Stimulated activated CD8-positive, alpha-beta memory T cell treated with anti-CD3 and anti-CD28 coated beads, Interleukin-12 subunit alpha, Interleukin-12 subunit beta, amount 100 ng/mL, for 24 hours (primary cell): ENCODE data around the gene C1QBP.
"Not testable (repeated sequence)": the region's sequence is repeated elsewhere in the genome, so short reads cannot be mapped to it uniquely, and the experiment has no call there.

Experiments used
- DNase-seq: peaks from one replicate; pipeline ENCODE4 v3.0.0-alpha.2; 2020; ENCODE audit errors: extremely low read depth

The C1QBP gene, protein sequence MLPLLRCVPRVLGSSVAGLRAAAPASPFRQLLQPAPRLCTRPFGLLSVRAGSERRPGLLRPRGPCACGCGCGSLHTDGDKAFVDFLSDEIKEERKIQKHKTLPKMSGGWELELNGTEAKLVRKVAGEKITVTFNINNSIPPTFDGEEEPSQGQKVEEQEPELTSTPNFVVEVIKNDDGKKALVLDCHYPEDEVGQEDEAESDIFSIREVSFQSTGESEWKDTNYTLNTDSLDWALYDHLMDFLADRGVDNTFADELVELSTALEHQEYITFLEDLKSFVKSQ

DNA sequence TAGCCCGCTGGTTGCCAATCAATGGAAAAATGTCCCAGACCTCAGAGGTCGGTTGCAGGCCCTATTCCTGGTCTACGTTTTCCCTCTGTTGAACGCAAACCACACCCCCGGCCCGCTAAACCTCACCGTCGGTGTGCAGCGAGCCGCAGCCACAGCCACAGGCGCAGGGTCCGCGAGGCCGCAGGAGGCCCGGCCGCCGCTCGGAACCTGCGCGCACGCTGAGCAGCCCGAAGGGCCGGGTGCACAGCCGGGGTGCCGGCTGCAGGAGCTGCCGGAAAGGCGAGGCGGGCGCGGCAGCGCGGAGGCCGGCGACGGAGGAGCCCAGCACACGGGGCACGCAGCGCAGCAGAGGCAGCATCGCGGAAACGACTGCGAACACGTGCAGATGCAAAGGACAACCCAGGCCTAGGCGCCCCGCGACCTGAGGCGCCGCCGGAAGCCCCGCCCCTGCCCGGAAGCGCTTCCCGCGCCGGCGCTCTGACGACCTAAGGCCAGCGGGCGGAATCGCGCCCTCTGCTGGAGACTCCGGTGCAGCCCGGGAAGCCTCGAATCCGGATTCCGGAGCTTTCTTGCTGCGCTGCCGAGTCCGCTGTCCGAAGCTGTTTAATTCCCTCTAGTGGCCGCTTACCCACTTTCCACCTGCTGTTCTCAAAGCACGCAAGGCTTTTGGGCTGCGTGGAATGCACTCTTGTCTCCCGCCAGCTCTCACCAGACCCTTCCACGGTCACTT is at the start of gene C1QBP:
Gene C1QBP (minus strand): TSS at position 440 of the 730 bp plus-strand sequence. CDS start 82 bp downstream, at position 358.
- peak; percentile 76 for DNase-seq

DNA sequence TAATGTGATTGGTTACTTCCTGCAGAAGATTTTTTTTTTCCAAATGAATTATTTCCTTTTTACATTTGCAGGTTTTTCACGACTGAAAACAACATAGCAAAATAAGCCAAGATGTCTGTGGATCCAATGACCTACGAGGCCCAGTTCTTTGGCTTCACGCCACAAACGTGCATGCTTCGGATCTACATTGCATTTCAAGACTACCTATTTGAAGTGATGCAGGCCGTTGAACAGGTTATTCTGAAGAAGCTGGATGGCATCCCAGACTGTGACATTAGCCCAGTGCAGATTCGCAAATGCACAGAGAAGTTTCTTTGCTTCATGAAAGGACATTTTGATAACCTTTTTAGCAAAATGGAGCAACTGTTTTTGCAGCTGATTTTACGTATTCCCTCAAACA is 49.8 kb upstream of the C1QBP start:
- no peak for DNase-seq

DNA sequence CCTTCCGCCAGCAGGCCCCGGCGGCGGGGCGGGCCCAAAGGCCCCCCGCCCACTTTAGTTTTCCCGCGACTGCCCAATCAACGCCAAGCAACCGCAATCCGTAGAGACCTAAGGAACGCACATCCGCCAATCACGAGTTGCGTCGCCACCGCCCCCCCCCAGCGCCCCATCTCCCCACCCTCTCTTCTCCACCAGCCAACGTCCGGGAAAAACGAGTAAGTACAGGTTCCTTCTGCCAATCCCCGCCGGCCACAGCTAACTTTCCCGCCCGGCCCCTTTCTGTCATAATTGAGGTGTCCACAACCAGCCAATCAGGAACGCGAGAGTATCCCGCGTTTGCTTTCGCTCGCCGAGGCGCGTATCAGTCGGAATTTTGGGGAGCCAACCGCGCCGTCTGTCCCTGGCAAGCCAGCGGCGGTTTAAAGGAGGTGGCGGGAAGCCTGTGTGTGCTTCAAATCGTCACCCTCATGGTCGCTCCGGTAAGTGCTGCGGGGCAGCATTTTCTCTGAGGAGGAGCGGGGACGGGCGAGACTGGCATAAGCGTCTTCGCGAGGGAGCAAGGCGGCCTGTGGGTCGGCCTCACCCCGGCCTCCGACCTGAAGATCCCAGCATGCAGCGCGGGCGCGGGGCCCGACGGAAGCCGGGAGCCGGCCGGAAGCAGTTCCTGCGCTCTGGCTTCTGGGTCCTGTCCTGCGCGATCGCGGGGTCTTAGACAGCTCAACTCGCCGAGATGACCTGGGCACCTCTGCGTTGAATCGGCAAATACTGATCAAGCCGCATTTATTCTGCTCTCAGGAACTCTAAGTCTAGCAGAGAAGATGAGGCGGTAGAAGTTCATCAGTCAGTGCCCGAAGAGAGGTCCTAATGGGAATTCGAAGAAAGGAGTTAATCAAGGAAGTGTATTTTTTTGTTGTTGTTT is 47.5 kb upstream of the C1QBP start, which contains the start of gene MIS12:
Gene MIS12 (plus strand): TSS at position 361 of the 919 bp plus-strand sequence. CDS start 2,297 bp downstream, outside the sequence.
- DNase-seq, result peak; percentile 96

DNA sequence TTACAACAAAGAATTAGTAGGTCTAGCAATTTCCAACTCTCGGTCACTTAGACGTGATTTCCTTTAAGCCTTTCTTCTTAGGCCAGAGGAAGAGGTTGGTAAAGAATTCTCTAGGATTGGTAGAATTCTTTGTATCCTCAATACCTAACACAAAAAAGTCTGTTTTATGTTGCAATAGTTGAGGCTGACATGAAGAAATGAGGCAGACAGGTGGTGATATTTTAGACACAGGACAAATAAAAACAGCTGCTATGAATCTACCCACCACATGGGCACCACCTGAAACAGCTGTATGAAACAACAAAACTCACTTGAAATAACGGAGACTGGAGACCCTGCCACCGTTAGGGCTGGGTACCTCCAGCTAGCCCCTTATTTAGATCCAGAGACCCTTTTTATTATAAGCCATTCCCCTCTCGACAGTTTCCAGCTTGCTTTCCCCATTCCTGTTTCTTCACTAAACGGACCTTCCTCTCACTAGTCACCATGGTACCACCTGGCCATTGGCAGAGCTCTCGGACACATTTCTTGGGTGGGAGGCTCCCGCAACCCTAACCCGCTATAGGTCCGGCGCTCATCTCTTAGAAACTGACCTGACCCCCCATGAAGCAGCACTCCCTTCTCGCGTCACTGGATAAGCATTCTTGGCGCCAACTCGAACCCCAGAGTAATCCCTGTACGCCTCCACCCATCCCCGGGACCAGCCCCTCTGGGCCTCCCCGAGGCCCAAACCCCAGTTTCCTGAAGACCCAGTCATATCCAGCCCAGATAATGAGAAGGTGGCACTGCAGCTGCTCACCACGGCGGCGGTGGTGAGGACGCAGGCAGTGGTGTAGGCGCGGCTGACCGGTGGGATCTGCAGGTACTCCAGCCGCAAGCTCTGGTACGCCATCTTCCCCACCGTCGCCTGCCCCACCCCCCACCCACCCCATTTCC is 46.6 kb upstream of the C1QBP start, which contains the start of gene DERL2:
Gene DERL2 (minus strand): TSS at position 909 of the 936 bp plus-strand sequence. CDS start 17 bp downstream, at position 892.
- DNase-seq, result no peak

DNA sequence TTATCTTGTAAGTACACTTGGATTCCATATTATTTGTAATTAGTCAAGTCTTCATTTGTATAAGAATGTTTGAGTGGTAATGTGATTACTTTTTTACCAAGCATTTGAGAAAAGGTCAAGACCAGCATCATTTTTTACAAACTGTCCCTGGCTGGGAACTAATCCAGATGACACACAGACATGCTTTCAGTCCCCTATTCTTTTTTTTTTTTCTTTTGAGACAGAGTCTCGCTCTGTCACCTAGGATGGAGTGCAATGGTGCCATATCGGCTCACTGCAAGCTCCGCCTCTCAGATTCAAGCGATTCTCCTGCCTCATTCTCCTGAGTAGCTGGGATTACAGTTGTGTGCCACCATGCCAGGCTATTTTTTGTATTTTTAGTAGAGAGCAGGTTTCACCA is 42.5 kb upstream of the C1QBP start:
- no peak for DNase-seq

DNA sequence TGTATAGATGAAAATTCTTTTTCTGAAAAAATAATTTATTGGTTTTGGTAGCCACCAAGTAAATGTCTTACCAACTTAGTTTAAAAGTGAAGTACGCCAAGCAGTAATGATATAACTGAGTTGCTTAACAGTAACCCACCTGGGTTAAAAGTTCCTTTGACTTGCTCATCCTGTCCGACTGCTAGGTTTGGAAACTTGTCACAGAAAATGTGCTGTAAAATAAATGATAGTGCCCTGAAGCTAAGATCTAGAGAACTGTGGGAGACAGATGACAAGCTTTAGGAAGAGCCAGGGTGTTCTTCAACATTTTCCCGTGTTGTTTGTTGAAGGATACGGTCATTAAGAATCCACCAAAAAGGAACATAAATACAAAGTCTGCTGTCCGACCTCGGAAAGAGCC is 42.0 kb upstream of the C1QBP start:
- no peak for DNase-seq

DNA sequence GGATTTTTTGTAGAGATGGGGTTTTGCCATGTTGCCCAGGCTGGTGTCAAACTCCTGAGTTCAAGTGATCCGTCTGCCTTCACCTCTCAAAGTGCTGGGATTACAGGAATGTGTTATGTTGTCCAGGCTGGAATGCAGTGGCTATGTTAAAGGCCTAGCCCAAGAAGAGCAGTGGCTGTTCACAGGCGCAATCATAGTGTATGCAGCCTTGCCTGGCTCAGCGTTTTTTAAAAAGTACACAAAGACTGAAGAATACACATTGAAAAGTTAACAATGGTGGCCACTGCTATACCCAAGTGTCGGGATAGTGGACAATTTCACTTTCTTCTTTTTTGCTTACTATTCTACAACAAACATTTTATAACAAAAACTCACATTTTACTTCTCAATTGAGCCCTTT is 40.0 kb upstream of the C1QBP start:
- DNase-seq, result no peak

DNA sequence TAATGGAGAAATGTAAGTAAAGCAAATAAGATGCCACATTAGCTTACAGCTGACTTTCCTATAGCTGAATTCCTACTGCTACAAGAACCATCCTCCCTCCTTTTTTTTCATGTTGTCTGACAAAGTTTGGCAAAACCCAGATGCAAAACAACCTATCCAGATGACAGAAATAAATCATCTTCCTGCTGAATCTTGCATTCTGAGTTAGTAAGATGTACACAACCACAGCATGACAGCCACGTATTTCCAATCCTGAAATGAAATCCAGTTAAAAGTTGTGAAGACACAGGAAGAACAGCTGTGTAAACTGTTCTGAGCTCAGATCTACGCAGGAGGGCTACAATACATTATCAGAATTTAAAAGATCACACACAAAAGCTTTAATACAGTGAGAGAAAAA is 35.0 kb upstream of the C1QBP start:
- no peak for DNase-seq

DNA sequence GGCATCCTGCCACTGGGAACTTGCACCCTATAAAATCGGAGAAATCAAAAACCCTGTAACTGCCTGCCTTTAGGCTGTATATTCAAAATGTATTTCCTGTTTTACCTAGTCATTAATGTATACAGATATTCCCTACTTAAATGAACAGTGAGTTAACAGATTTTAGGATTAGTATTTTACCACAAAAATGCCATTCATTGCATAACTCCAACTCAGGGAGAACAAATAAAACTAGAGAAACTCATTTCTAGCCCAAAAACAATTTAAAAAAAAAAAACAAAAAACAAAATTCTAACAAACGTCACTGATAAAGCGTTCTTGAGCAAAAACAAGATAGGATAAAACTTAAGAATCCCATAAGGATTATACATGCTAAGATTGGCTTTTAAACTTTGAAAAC is 33.6 kb upstream of the C1QBP start:
- no peak for DNase-seq

DNA sequence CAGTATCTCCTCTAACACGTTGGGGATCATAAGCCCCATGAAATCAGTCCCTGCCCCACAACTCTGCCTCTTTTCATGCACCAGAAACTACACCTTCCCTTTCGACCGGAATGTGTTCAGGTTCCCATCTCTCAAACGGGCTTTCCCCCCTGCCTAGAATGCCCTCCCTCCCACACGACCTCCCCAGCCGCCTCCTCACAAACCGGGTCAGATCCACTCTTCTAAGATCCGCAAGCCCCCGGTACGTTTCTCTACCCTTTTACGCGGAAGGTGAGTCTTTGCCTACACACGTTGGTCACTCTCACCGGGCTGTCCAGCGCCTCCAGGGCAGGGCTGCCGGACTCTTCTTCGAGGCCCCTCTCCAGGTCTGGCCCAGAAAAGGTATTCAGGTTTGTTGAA is 29.1 kb upstream of the C1QBP start:
- no peak for DNase-seq

DNA sequence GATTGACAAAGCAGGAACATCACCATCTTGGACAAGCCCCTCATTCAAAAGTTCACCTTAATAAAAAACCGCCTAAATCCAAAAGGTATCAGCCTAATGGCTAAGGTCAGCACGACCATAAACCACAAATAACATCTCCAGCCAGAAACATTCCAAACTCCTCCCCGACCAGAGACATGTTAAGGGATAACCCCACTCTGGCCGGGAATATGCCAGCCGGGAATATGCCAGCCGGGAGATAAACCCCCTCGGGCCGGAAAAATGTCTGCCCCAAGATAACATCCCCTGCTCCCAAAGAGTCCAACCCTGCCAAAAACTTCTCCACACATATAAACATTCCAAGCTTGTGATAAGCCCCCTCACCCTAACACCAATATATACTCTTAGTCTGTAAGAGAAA is 28.5 kb upstream of the C1QBP start:
- DNase-seq, result no peak

DNA sequence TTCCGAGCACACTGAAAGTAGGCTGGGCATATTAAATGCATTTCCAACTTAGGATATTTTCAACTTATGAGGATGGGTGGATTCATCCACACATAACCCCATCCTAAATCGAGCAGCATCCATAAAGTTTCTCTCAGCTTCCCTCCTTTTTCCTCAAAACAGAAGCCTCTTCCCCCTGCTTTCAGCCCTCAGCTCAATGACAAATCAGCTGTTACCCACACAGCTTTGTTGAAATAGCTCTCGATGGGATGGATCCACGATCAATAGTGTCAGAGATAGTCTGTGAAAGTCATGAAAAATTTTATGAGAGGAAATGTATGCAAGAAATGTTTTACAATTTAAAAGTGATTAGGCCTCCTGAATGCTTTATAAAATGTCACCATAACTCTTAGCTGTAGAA is 27.3 kb upstream of the C1QBP start:
- no peak for DNase-seq

DNA sequence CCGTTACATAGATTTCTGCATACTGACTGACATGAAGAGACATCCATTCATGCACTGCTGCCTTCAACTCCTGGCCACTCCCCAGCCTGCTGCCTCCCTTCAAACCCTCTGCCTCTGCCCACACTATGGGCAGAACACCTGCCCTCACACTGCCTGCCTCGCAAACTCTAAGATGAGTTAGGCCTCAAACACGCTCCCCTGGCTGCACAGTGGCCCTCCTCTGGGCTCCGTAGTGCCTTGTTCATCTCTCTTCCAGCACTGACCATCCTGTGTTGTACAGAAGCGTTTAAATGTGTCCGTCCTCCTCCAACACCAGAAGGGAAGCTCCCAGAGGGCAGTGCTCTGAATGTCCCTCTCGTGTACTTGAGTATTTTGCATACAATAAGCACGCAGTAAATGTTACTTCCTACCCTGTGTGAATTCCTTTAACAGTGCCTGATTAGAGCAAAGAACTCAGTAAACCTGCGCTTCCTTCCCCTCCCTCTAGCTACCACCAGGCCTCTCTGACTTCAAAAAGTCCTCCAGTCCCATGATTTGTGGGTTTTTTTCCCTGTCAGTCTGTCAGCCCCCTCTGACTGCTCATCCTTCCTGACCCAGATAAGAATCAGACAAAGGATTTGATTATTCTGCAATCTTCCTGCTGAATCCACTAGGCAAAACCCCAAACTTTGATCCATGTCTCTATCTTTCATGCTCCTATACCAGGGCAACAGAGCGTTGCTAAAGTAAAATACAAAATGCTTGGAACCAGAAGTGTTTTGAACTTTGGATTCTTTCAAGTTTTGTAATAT is 26.0 kb upstream of the C1QBP start:
- no peak for DNase-seq

DNA sequence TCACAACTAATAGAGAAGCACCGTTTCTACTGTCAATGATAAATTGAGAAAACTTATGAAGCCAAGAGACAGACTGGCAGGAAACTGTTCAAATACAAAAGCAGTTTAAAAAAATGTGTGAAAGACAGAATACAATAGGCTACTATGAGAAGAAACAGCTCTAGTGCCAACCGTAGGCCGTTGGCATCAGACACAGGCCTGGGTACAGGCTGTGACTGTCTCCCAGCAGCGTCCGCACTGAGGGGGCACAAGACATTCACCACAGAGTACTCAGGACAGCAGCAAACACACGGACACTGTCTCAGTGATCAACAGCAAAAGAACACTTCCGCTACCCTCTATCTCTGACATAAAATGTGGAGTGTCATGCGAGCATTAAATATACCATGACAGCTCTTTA is 7.8 kb upstream of the C1QBP start:
- DNase-seq, result no peak

DNA sequence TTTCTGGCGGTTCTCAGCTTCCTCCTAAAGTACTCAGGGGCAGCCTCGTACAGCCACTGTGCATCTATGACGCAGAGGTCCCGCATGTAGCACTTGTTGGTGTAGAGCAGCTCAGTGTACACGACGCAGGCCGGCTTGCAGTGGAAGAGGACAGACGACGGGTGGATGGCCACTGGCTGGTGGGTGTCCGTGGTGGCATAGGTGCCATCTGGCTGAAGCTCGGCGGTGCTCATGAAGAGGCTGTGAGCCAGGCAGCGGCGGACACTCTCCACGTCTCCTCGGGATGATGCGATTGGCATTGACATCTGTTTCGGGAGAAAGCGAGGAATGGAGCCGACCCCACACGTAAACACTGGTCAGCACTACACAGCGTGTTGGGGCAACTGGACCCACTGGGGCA is 5.3 kb upstream of the C1QBP start:
- no peak for DNase-seq

DNA sequence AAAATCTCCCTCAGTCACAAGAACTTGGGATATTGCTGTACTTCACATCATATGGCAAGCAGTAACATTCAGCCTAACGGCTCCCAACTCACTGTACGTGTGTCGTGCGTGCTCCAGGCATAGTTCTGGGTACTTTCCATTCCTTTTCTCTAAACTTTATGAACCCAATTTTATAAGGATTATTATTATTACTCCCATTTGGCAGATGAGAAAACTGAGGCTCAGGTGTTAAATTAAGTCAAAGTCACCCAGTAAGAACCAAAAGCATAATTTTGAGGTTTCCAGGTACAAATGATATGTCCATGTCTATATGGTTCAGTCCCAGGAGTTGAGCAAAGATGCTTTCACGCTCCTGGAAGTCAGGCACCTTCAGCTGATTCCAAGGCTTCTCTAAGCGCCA is 4.8 kb upstream of the C1QBP start:
- no peak for DNase-seq

DNA sequence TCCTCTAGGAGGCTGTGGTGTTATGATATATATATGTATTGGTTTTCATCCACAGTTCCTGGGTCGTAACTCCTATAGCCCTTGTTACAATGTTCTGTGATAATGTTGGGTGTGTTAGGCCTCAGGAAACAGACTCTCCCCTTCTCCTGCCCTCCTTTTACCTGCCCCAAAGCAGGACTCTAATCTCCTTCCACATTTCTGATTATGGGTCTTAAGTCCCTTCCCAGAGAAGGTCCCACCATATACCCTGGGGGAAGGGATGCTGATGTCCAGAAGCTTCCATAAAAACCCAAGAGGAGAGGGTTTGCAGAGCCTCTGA is 450 bp upstream of the C1QBP start:
- DNase-seq, result no peak

DNA sequence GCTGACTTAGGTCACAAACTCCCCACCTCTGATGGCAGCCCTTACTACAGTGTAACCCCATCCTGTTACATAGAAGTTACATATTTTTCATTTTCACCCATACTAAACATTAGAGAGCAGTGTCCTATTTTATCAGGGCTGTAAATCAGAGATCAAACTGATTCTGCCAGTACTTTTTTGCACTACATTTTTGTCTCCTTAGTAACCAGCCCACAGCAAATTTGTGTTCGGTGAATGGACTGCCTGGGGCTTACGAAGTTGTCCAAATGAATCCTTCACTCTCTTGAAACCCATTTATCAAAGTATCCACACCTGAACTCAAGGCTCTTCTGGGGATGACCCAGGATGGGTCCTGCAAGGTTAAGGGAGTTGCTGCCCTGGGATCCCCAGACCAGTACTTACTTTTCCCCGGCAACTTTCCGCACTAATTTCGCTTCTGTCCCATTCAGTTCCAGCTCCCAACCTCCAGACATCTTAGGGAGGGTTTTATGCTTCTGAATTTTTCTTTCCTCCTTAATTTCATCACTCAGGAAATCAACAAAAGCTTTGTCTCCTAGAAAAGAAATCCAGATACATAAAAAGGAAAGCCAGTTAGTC is 1.1 kb downstream of the C1QBP start:
- DNase-seq, result no peak

DNA sequence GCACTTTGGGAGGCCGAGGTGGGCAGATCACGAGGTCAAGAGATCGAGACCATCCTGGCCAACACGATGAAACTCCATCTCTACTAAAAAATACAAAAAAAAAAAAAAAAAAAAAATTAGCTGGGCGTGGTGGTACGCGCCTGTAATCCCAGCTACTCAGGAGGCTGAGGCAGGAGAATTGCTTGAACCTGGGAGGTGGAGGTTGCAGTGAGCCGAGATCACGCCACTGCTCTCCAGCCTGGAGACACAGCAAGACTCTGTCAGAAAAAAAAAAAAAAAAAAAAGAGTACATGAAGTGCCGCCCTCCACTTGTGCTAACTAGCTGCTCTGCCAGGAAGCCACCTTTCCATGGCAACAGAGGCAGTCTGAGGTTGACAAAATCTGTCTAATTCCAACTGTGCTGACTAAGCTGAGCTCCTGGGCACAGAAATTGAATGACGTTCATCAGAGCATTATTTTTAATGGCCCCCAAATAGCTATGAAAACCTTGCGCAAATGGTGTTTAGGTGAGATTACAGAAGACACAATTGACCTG is 3.1 kb downstream of the C1QBP start:
- DNase-seq, result not testable (repeated sequence)

DNA sequence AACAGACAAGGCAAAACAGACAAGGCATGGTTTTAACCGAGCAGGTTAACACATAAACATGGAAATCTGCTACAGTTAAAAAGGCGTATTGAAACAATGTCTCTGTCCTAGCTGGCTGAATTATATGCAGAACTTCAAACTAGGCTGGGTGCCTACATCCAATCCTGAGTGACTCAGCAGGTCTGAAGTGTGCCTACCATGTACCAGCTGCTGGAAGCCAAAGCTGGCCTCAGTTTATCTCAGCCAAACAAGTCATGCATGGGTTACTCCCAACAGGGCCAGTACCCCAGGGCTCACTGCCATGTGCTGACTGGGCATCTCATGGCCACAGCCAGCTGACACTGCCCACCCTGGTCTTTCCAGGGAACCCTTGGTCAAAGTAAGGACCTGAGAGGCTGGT is 4.0 kb downstream of the C1QBP start:
- DNase-seq, result no peak
